HG02623 (cell line): ENCODE results near the gene GTF3C1.

ENCODE experiments used
- ATAC-seq: cut with Tn5 transposase; IDR thresholded peaks from one replicate; pipeline ENCODE4 v1.9.1; 2021; ENCODE audit warnings: moderate library complexity; ENCODE audit not compliant: unreplicated experiment

Gene GTF3C1

GRCh38 chr16:27429330-27429871, 120.3 kb downstream of the GTF3C1 start:
- no peak for ATAC-seq

GRCh38 chr16:27428026-27428785, 121.5 kb downstream of the GTF3C1 start:
- ATAC-seq = no peak

GRCh38 chr16:27427538-27427937, 122.2 kb downstream of the GTF3C1 start:
- ATAC-seq = no peak

- ATAC-seq = peak; percentile 56
These were observed 123.0 kb downstream of the GTF3C1 start for GRCh38 chr16:27426423-27427408.

- no peak for ATAC-seq
These were observed 123.8 kb downstream of the GTF3C1 start for GRCh38 chr16:27425961-27426360.

GRCh38 chr16:27424772-27425498, 124.8 kb downstream of the GTF3C1 start:
- ATAC-seq = no peak

- no peak for ATAC-seq
These were observed 127.6 kb downstream of the GTF3C1 start for GRCh38 chr16:27421961-27422740.

- ATAC-seq = no peak
These were observed 132.6 kb downstream of the GTF3C1 start for GRCh38 chr16:27417047-27417671.

GRCh38 chr16:27414788-27415431, 134.8 kb downstream of the GTF3C1 start:
- ATAC-seq = no peak

GRCh38 chr16:27413956-27414355, 135.8 kb downstream of the GTF3C1 start:
- ATAC-seq = no peak

- ATAC-seq = no peak
These were observed 139.0 kb downstream of the GTF3C1 start for GRCh38 chr16:27410761-27411160.
